ENCODE measurements around the gene TMEM131L. TPM values are rescaled to one million over a fixed set of nuclear protein-coding genes. Genes with fewer than 3 reads are reported as not detected.

TMEM131L gene
- total RNA-seq, 1 experiment from 2014 or later = 14.6 TPM

GRCh38 chr4:153612878-153613277 is 146.7 kb downstream of the TMEM131L start:
- peaks cover 0 to 3% of the 10 kb centered on the region in 2 experiments; a peak in 2 of 5 replicates for H3K9me3 Mint-ChIP-seq
- no peak overlapping the region for H3K27ac Mint-ChIP-seq
- Histone ChIP-seq H3K9me3 (ENCODE audit: control insufficient read depth, low read depth, low read length) (no peaks in the 10 kb centered on the region), H3K18ac (ENCODE audit: insufficient read length, low read depth, low read length) (no peak overlapping the region), H2BK5ac (ENCODE audit: insufficient read length, low read length) (no peak overlapping the region), H3K27me3 (ENCODE audit: insufficient read depth, low read length) (no peaks in the 10 kb centered on the region), H2AK5ac (ENCODE audit: insufficient read length, low read length) (no peak overlapping the region), H4K8ac (replicated peaks; ENCODE audit: insufficient read length, low read depth, low read length) (no peak overlapping the region), H2BK20ac (ENCODE audit: low read depth, low read length, poor library complexity, severe bottlenecking) (no peak overlapping the region), H3K23ac (ENCODE audit: insufficient read length, low read depth, low read length) (no peak overlapping the region), H3K4me1 (ENCODE audit: insufficient read depth, low read length) (no peaks in the 10 kb centered on the region; the same call in 1 of the 2 replicates), H3K79me2 (ENCODE audit: insufficient read depth, low read length) (no peaks in the 10 kb centered on the region), H4K5ac (ENCODE audit: insufficient read length, low read depth, low read length) (no peak overlapping the region), H3K14ac (ENCODE audit: insufficient read depth, low read length) (no peak overlapping the region), H3K4me2 (ENCODE audit: insufficient read depth, insufficient read length, low read length) (no peak overlapping the region), H2BK15ac (ENCODE audit: low read depth, low read length) (no peak overlapping the region), H2AFZ (ENCODE audit: low read length) (no peak overlapping the region), H2BK120ac (ENCODE audit: low read depth, low read length, poor library complexity, severe bottlenecking) (no peak overlapping the region), H3T11ph (ENCODE audit: low read length) (no peak overlapping the region), H4K20me1 (ENCODE audit: control insufficient read depth, insufficient read depth, insufficient read length) (no peaks in the 10 kb centered on the region), H3K9ac (ENCODE audit: extremely low read depth, insufficient read length, low read length) (no peak overlapping the region), H2BK12ac (ENCODE audit: insufficient read length, low read depth, low read length) (no peak overlapping the region), H3K4ac (ENCODE audit: low read depth, low read length) (no peak overlapping the region), H3K27ac (ENCODE audit: insufficient read length, low read depth, low read length) (no peak overlapping the region), H3K56ac (ENCODE audit: insufficient read length, low read depth, low read length) (no peak overlapping the region), H4K91ac (ENCODE audit: insufficient read length, low read depth, low read length) (no peak overlapping the region), H3K23me2 (ENCODE audit: insufficient read length, low read depth, low read length, poor library complexity, severe bottlenecking) (no peaks in the 10 kb centered on the region), H3K79me1 (ENCODE audit: insufficient read depth, low read depth, low read length, poor library complexity, severe bottlenecking) (no peaks in the 10 kb centered on the region)
- peaks cover 39 to 45% (median 43%) of the 10 kb centered on the region in 3 experiments for H3K36me3 Mint-ChIP-seq (ENCODE audit: insufficient read depth in 1 of 3, low read depth in 3 of 3)
- H3K27me3 Mint-ChIP-seq (ENCODE audit: low read depth) = no peaks in the 10 kb centered on the region
- DNase-seq = no peak
- whole genome bisulfite sequencing (ENCODE audit: extremely low coverage, insufficient read length, low lambda C conversion rate) = no CpG with 5 or more reads among the region's 2 CpGs
- no peak overlapping the region for H3K4me3 Mint-ChIP-seq
- TF ChIP-seq, protein P1, sequence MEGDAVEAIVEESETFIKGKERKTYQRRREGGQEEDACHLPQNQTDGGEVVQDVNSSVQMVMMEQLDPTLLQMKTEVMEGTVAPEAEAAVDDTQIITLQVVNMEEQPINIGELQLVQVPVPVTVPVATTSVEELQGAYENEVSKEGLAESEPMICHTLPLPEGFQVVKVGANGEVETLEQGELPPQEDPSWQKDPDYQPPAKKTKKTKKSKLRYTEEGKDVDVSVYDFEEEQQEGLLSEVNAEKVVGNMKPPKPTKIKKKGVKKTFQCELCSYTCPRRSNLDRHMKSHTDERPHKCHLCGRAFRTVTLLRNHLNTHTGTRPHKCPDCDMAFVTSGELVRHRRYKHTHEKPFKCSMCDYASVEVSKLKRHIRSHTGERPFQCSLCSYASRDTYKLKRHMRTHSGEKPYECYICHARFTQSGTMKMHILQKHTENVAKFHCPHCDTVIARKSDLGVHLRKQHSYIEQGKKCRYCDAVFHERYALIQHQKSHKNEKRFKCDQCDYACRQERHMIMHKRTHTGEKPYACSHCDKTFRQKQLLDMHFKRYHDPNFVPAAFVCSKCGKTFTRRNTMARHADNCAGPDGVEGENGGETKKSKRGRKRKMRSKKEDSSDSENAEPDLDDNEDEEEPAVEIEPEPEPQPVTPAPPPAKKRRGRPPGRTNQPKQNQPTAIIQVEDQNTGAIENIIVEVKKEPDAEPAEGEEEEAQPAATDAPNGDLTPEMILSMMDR (conservative IDR thresholded peaks at IDR 0.05) = no peak
- H3K4me1 Mint-ChIP-seq = peaks cover 4 to 9% of the 10 kb centered on the region in 2 experiments

All from H9 (cell line).